HepG2 (cell line): ENCODE measurements around the gene RAX. TPM values are rescaled to one million over a fixed set of nuclear protein-coding genes. Genes with fewer than 3 reads are reported as not detected.

Experiments
- HNRNPK ChIP-seq: fragments of 200-400 bp; formaldehyde crosslinking; IDR thresholded peaks from 2 replicates; pipeline ENCODE4 v1.6.1; 2018; ENCODE audit warnings: low read length, low read depth, moderate library complexity, mild to moderate bottlenecking; ENCODE audit not compliant: poor library complexity, severe bottlenecking
- MAZ ChIP-seq, 2 experiments: sonication (generic) in 1 of 2; formaldehyde crosslinking in 1 of 2; IDR thresholded peaks; 2 replicates each; pipeline versions ENCODE4 v1.5.0 to v1.6.1; 2012 to 2020; ENCODE audit warnings: low read depth in 2 of 2, mild to moderate bottlenecking in 2 of 2, borderline replicate concordance in 1 of 2, improper control_type of control experiment in 1 of 2, low read length in 1 of 2, missing genetic modification reagents in 1 of 2, moderate library complexity in 1 of 2
- NCOR1 ChIP-seq: fragments of 200-600 bp; sonication (generic); IDR thresholded peaks from 2 replicates; pipeline ENCODE4 v1.7.0; 2017; ENCODE audit warnings: antibody characterized with exemption, low read length, borderline replicate concordance
- TCF7L2 ChIP-seq: IDR thresholded peaks from 2 replicates; pipeline ENCODE4 v1.6.1; 2011; ENCODE audit warnings: mild to moderate bottlenecking, low read depth, low read length, moderate library complexity
- ZNF282 ChIP-seq: fragments of 450-650 bp; IDR thresholded peaks from 2 replicates; pipeline ENCODE4 v1.6.1; 2018; ENCODE audit not compliant: partially characterized antibody
- polyA plus RNA-seq, 8 experiments: library from polyadenylated mRNA; depleted of rRNA in 3 of 8; stranded (reverse) in 7 of 8; unstranded in 1 of 8; fragments of >200 nt; fragmentation: Illumina TruSeq in 4 of 8; extraction: Trizol in 4 of 8; gene quantifications; 2 replicates each; pipeline versions ENCODE4 v1.2.1 to v1.2.3, GENCODE V29; 2011 to 2016; ENCODE audit warnings: low read depth in 4 of 8, missing spikeins in 1 of 8, mixed read lengths in 1 of 8; ENCODE audit not compliant: insufficient read depth in 1 of 8
- total RNA-seq, 5 experiments: library from RNA; depleted of rRNA; stranded (reverse); fragments of >200 nt; fragmentation: Illumina TruSeq; extraction: Trizol; gene quantifications; 2 replicates each; pipeline ENCODE4 v1.2.3, GENCODE V29; 2016; ENCODE audit warnings: low read depth in 1 of 5
- TF ChIP-seq, protein P1 (sequence below): sonication (generic); formaldehyde crosslinking; IDR thresholded peaks from 2 replicates; pipeline ENCODE4 v1.4.0; 2020; ENCODE audit warnings: missing genetic modification reagents, borderline replicate concordance
- TF ChIP-seq, protein P2 (sequence below): sonication (generic); formaldehyde crosslinking; IDR thresholded peaks from 2 replicates; pipeline ENCODE4 v1.9.0; 2022; ENCODE audit warnings: low read depth, missing genetic modification reagents
- TF ChIP-seq, protein P3 (sequence below): sonication (generic); formaldehyde crosslinking; IDR thresholded peaks from 2 replicates; pipeline ENCODE4 v1.4.0; 2020; ENCODE audit warnings: mild to moderate bottlenecking, missing genetic modification reagents

The RAX gene
- total and polyA plus RNA-seq, 2 of the 13 experiments (the other 11 are each of a cell fraction or from before 2014, with no cell fraction given), result not detected

DNA sequence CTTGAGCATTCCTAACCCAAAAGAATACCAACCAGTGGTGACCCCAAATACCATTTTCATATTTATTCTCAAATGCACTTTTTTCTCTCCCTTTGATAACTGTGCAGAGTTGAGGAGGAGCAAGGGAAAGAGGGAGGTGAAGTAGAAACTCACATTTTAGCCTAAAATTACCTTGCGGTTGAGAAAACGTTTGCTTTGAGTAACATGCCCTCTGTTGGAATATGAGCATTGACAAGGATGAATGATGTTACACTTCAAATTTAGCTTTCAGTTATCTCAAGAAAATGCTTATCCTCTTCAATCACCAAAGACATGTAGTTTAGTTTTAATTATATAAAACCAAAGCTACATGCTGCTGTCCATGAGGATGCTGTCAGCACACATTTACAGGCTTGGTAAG lies 50.9 kb downstream of the RAX start (continued):
- TF ChIP-seq, protein P1, sequence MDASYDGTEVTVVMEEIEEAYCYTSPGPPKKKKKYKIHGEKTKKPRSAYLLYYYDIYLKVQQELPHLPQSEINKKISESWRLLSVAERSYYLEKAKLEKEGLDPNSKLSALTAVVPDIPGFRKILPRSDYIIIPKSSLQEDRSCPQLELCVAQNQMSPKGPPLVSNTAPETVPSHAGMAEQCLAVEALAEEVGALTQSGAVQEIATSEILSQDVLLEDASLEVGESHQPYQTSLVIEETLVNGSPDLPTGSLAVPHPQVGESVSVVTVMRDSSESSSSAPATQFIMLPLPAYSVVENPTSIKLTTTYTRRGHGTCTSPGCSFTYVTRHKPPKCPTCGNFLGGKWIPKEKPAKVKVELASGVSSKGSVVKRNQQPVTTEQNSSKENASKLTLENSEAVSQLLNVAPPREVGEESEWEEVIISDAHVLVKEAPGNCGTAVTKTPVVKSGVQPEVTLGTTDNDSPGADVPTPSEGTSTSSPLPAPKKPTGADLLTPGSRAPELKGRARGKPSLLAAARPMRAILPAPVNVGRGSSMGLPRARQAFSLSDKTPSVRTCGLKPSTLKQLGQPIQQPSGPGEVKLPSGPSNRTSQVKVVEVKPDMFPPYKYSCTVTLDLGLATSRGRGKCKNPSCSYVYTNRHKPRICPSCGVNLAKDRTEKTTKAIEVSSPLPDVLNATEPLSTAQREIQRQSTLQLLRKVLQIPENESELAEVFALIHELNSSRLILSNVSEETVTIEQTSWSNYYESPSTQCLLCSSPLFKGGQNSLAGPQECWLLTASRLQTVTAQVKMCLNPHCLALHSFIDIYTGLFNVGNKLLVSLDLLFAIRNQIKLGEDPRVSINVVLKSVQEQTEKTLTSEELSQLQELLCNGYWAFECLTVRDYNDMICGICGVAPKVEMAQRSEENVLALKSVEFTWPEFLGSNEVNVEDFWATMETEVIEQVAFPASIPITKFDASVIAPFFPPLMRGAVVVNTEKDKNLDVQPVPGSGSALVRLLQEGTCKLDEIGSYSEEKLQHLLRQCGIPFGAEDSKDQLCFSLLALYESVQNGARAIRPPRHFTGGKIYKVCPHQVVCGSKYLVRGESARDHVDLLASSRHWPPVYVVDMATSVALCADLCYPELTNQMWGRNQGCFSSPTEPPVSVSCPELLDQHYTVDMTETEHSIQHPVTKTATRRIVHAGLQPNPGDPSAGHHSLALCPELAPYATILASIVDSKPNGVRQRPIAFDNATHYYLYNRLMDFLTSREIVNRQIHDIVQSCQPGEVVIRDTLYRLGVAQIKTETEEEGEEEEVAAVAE, result no peak
- TF ChIP-seq, protein P2, sequence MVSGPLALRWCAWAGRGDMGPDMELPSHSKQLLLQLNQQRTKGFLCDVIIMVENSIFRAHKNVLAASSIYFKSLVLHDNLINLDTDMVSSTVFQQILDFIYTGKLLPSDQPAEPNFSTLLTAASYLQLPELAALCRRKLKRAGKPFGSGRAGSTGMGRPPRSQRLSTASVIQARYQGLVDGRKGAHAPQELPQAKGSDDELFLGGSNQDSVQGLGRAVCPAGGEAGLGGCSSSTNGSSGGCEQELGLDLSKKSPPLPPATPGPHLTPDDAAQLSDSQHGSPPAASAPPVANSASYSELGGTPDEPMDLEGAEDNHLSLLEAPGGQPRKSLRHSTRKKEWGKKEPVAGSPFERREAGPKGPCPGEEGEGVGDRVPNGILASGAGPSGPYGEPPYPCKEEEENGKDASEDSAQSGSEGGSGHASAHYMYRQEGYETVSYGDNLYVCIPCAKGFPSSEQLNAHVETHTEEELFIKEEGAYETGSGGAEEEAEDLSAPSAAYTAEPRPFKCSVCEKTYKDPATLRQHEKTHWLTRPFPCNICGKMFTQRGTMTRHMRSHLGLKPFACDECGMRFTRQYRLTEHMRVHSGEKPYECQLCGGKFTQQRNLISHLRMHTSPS, result no peak
- TF ChIP-seq, protein P3, sequence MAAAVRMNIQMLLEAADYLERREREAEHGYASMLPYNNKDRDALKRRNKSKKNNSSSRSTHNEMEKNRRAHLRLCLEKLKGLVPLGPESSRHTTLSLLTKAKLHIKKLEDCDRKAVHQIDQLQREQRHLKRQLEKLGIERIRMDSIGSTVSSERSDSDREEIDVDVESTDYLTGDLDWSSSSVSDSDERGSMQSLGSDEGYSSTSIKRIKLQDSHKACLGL (CRISPR knock-in tag), result no peak
- TF ChIP-seq TCF7L2 (no peak), NCOR1 (no peak), HNRNPK (no peak), ZNF282 (no peak), MAZ (IDR thresholded peaks at IDR 0.05; ENCODE audit: borderline replicate concordance, low read depth, low read length) (no peak), MAZ (CRISPR knock-in tag; IDR thresholded peaks at IDR 0.05; ENCODE audit: low read depth) (no peak)
